HG03457 (cell line): Measurements from ENCODE around the gene S100A4.

Experiments used
- ATAC-seq: cut with Tn5 transposase; IDR thresholded peaks from one replicate; pipeline ENCODE4 v1.9.1; 2021; ENCODE audit warnings: moderate number of reproducible peaks; ENCODE audit not compliant: unreplicated experiment

S100A4 gene

GRCh38 chr1:153513023-153513422 is 32.6 kb downstream of the S100A4 start:
- ATAC-seq, result no peak

- no peak for ATAC-seq
These were observed 34.6 kb downstream of the S100A4 start for GRCh38 chr1:153510984-153511410.

DNA sequence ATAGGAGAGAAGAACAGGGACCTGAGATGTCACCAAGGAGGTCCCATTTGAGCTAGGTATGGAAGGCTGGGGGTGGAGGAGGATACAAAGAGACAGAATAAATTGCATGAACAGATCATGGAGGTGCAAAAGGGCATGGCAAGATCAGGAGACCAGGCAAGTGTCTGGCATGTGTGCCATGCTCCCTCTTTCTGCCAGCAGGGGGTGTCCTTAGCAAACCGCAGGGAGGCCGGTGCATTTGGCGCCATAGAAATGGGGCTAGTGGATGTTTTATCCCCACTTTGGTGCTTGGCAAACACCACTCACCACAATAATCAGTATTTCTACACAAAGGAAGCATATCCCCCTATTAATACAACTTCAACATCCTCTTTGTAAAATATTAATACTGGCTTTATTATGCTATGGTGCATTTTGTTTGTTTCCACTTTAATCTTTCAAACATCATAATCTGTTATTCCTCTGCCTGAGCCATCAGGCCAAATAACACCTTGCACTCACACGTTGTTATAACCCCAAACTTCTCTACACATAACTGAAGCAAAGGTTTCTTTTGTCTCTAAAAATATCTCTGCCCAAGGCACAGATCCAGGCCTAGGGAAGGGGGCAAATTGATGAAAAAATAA is 35.8 kb downstream of the S100A4 start:
- ATAC-seq, result no peak

- ATAC-seq, result no peak
These were observed 36.6 kb downstream of the S100A4 start for GRCh38 chr1:153509036-153509435.

DNA sequence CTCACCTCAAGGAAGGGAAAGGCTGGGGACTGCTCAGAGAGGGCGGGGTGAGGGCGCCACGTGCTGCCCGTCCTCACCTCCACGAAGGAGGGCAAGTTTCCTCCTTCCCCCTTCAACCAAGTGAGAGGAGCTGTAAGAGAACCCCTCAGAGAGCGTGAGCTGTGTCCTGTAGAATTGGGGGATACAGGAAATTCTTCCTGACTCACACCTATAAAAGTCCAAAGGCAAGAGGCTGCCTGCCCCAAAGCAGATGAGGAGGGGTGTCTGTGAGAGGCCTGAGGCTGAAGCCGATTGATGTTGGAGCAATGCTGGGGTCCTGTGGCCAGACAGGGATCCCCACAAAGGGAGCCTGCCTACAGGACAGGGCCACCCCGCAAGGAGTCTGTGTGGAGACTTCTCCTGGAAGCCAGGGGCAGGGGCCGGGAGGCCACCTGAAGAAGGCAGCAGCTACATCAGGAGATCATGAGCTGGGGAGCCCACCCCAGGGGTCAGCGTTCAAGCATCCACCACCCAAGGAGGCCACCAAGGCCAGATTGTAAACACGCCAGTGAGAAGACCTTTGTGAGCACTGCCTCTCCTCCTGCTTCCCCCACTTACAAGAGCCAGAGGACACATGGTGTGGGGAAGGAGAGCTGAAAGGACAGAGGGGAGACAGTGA is 37.6 kb downstream of the S100A4 start:
- ATAC-seq, result no peak

- ATAC-seq, result no peak
These were observed 38.7 kb downstream of the S100A4 start for GRCh38 chr1:153506831-153507413.

DNA sequence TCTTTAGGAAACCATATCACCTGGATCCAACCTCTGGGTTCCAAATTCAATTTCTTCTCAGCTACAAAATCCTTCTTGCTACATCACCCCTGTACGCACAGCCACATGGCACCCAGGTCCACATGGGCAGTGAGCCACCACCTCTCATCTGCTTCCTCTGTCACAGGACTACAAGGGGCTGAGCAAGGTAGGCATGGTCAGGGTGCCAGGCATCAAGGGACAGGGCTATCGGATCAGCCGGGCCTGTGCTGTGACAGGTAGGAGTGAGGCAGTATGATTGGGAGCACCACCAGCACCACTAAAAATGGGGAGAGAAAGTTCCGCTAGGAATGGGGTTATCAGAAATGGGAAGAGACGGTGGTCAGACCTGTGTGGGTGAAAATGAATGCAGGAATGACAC is 39.2 kb downstream of the S100A4 start:
- no peak for ATAC-seq

DNA sequence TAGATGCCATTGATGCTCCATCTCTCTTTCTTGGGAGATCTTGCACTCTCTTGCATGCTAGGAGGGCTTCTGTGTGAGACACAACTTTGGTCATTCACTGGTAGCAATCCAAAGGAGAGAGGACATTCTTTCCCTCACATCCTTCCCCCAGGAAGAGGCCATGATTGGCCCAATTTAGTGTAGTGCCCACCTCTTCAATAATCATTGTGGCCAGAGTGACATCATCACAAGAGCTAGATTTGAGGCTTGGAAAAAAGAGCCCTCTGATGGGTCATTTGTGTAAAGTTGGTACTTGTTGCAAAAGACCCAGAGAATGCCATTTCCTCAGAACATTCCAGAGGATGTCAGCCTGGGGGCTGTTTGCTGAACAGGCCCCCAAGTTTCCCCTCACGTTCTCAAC is 40.0 kb downstream of the S100A4 start:
- no peak for ATAC-seq

DNA sequence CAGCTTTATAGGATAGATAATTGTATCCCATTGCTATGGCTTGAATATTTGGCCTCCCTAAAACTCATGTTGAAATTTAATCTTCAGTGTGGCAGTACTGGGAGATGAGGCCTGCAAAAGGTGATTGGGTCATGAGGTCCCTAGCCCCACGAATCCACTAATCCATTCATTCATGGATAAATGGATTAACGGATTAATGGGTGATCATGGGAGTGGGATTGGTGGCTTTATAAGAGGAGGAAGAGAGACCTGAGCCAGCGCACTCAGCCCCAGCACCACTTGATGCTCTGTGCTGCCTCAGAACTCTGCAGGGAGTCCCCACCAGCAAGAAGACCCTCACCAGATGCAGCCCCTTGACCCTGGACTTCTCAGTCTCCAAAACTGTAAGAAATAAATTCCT is 41.8 kb downstream of the S100A4 start:
- ATAC-seq, result no peak

DNA sequence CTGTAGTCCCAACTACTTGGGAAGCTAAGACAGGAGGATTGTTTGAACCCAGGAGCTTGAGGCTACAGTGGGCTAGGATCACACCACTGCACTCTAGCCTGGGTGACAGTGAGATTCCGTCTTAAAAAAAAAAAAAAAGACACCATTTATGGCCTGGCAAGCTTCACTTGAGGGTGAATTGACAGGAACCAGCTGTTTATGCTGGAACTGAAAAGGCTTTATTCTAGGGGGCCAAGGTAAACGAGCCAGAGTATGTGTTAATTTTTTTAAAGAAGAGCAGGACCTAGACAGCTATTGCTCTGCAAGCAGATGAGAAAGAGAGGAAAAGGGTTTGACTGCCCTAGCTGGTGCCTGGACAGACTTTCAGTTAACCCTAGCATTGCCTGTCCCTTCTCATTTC is 46.9 kb downstream of the S100A4 start:
- ATAC-seq, result no peak

GRCh38 chr1:153495536-153495935 is 50.1 kb downstream of the S100A4 start:
- ATAC-seq, result no peak

DNA sequence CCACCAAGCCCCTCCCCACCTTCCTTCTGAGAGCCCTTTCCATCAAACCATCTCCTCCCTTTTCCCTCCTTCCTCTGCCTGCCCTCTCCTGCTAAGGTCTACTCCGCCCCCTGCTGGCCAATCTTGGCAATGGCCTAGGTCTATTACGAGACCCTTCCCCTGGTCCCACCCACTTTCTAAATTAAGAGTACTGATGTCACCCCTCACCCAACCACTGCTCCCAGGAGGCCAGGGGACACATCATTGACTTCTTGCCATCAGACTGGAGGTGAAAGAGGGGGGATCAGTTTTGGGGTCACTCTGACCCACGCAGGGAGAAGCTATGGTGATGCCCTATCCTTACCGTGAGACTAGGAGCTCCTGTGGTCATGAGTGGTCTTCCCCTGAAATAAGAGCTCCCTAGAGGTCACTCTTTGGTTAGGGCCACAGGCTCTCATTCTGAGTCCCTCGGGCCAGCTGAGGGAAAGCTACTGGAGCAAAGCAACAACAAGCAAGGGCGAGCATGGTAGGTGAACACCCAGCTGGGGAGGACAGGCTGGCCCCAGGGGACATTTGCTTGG is 50.5 kb downstream of the S100A4 start:
- ATAC-seq, result no peak
